ENCODE measurements around the gene BTF3.
"Not testable (repeated sequence)": the region's sequence is repeated elsewhere in the genome, so short reads cannot be mapped to it uniquely, and the experiment has no call there.

Gene BTF3

GRCh38 chr5:73485715-73486114, 12.5 kb upstream of the BTF3 start:
- no peak for FAIRE-seq
- DNase-seq (ENCODE audit: low spot score): no peak

- DNase-seq (ENCODE audit: low spot score): no peak
- no peak for FAIRE-seq
Observed at GRCh38 chr5:73486119-73486899, 11.9 kb upstream of the BTF3 start.

- not testable (repeated sequence) for FAIRE-seq; DNase-seq (ENCODE audit: low spot score)
Observed at GRCh38 chr5:73487257-73487656, 11.0 kb upstream of the BTF3 start.

- DNase-seq (ENCODE audit: low spot score): no peak
- no peak for FAIRE-seq
Observed at GRCh38 chr5:73487815-73488214, 10.4 kb upstream of the BTF3 start.

GRCh38 chr5:73488806-73489205, 9.4 kb upstream of the BTF3 start:
- FAIRE-seq (no peak), DNase-seq (ENCODE audit: low spot score) (no peak)

GRCh38 chr5:73490088-73490487, 8.2 kb upstream of the BTF3 start:
- FAIRE-seq (no peak), DNase-seq (ENCODE audit: low spot score) (no peak)

- DNase-seq (ENCODE audit: low spot score) (no peak), FAIRE-seq (no peak)
Observed at GRCh38 chr5:73491155-73491554, 7.1 kb upstream of the BTF3 start.

- FAIRE-seq (no peak), DNase-seq (ENCODE audit: low spot score) (no peak)
Observed at GRCh38 chr5:73493421-73493820, 4.8 kb upstream of the BTF3 start.

- FAIRE-seq (no peak), DNase-seq (ENCODE audit: low spot score) (no peak)
Observed at GRCh38 chr5:73494721-73495120, 3.5 kb upstream of the BTF3 start.

GRCh38 chr5:73495772-73496335, 2.4 kb upstream of the BTF3 start:
- FAIRE-seq (no peak), DNase-seq (ENCODE audit: low spot score) (no peak)

GRCh38 chr5:73496984-73497457, 1.2 kb upstream of the BTF3 start:
- DNase-seq (ENCODE audit: low spot score) (peak; percentile 54), FAIRE-seq (no peak)

- no peak for DNase-seq (ENCODE audit: low spot score)
- no peak for FAIRE-seq
Observed at GRCh38 chr5:73497497-73498056, 665 bp upstream of the BTF3 start.

GRCh38 chr5:73499187-73499586, 945 bp downstream of the BTF3 start:
- DNase-seq (ENCODE audit: low spot score) (no peak), FAIRE-seq (no peak)

GRCh38 chr5:73499756-73500155, 1.5 kb downstream of the BTF3 start:
- DNase-seq (ENCODE audit: low spot score) (no peak), FAIRE-seq (no peak)

- FAIRE-seq (no peak), DNase-seq (ENCODE audit: low spot score) (no peak)
Observed at GRCh38 chr5:73501406-73501805, 3.2 kb downstream of the BTF3 start.

GRCh38 chr5:73506459-73506955, 8.3 kb downstream of the BTF3 start:
- FAIRE-seq (no peak), DNase-seq (ENCODE audit: low spot score) (no peak)

- FAIRE-seq (no peak), DNase-seq (ENCODE audit: low spot score) (no peak)
Observed at GRCh38 chr5:73507062-73507461, 8.8 kb downstream of the BTF3 start.

GRCh38 chr5:73508521-73508920, 10.3 kb downstream of the BTF3 start:
- not testable (repeated sequence) for FAIRE-seq; DNase-seq (ENCODE audit: low spot score)

GRCh38 chr5:73513996-73514395, 15.8 kb downstream of the BTF3 start:
- FAIRE-seq (no peak), DNase-seq (ENCODE audit: low spot score) (no peak)

- DNase-seq (ENCODE audit: low spot score) (no peak), FAIRE-seq (no peak)
Observed at GRCh38 chr5:73514418-73514817, 16.2 kb downstream of the BTF3 start.

GRCh38 chr5:73515232-73515631, 17.0 kb downstream of the BTF3 start:
- FAIRE-seq: no peak
- DNase-seq (ENCODE audit: low spot score): no peak

- FAIRE-seq: no peak
- peak; percentile 55 for DNase-seq (ENCODE audit: low spot score)
Observed at GRCh38 chr5:73519531-73520283, 21.5 kb downstream of the BTF3 start.
